ENCODE results near the gene GRIP1.
"Not testable (repeated sequence)": the region's sequence is repeated elsewhere in the genome, so short reads cannot be mapped to it uniquely, and the experiment has no call there.

Gene GRIP1

DNA sequence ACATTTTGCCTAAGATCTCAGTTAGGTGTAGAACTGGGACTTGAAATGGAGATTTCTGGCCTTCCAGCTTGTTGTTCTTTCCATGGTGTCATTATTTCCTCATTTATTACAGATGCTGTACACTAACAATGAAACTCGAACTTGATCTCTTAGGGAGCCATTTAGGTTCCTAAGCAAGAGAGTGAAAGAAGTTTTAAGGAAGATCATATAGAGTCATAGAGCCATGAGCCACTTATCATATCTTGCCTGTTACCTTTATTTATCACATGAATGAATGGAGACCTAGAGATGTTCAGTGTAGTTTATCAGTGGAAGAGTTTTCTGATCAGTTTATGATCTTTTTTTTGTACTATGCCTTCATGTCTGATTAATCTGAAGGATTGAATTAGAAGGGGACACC, 366.7 kb downstream of the GRIP1 start:
- DNase-seq, result no peak

DNA sequence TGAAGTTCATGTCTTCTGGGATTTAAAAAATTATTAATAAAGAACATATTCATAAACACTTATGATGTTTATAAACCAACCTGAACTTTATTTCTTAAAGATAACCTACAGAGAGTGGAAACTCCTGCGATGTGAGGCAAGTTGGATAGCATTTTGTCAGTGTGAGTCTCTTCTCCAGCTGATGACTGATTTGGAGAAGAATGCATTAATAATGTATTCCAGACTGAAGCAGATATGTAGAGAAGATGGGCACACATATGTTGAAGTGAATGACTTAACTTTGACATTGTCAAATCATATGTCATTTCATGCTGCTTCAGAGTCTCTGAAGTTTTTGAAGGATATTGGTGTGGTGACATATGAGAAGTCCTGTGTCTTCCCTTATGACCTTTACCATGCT, 369.3 kb downstream of the GRIP1 start:
- no peak for DNase-seq

DNA sequence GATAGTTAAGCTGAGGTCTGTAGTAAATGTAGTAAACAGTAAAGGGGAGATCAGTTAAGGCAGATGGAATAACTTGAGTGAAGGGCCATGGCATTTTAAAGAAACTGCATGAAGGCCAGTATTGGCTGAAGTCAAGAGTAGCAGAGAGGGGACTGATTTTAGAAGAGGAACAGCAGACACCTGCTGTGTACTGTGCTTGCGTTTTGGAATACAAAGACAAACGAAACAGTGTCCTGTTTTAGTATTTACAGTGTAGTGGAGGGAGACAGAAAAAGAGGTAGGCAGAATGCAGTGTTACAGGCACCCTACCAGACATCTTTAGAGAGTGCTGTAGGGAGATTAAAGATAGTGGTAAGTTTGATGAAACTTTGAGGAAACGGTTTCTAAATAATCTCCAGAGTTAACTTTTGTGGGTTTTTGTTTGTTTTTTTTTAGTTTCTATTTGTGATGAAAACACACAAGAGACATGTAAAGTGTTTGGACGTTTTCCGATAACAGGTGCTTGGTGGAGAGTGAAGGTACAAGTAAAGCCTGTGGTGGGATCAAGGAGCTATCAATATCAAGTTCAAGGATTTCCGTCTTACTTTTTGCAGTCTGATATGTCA, 374.5 kb downstream of the GRIP1 start:
- no peak for DNase-seq

DNA sequence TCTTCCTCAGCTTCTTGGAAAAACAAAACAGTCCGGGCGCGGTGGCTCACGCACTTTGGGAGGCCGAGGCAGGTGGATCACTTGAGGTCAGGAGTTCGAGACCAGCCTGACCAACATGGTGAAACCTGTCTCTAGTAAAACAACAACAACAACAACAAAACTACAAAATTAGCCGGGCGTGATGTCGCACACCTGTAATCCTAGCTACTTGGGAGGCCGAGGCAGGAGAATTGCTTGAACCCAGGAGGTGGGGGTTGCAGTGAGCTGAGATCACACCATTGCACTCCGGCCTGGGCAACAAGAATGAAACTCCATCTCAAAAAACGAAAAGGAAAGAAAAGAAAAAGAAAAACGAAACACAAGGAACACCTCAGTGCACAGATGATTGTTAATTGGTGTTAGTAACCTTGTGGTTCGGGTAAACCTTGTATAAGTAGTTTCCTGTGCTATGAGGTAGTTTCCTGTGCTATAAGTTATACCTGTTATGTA, 375.5 kb downstream of the GRIP1 start:
- DNase-seq, result not testable (repeated sequence)

DNA sequence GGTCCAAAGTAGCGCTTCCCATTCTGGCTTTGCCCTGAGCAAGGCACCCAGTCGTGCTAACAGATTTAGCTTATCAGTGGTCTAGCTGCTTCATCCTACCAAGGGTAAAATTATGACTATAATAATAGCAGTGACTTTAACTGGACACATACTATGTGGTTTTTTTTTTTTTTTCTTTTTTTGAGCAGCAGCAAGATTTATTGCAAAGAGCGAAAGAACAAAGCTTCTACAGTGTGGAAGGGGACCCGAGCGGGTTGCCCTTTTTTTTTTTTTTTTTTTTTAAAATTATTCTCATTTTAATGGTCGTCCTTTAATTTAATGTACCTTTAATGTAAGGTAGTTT, 376.1 kb downstream of the GRIP1 start:
- no peak for DNase-seq

DNA sequence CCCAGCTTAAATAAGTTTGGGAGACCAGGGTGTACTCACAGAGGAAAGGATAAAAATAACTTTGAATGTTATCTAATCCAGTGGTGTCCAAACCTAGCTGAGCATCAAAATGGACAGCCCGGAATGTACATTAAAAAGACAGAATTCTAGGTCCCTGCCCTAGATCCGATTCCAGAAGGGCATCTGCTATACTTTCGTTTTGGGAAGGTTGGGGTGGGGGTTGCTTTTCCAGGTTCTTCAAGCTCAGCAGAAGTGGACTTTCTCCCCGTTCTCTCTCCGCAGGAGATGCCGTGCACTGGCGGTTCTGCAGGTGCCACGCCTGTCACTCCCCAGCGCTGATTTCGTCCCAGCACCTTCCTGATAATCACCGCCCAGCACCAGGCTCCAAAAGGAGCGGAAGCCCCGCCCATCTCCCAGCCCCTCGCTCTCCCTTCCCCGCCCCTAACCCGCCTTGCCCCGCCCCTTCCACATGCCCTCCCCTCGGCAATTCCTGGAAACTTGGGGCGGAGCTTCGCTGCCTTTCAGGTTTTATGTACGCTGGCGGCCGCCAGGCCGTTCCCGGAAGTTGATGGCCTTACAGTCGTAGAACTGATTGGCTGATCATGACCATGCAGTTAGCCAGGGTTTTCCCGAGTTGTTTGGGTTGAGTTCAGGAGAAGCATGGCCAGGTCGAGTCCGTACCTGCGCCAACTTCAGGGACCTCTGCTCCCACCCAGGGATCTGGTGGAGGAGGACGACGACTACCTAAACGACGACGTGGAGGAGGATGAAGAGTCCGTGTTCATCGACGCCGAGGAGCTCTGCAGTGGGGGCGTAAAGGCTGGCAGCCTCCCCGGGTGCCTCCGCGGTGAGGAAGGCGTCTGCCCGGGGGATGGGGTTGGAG, 376.7 kb downstream of the GRIP1 start, which contains the start of gene HELB:
HELB (plus strand) TSS at position 550 of the 883 bp plus-strand sequence; CDS start at position 661, 111 bp downstream.
- peak; percentile 98 for DNase-seq

DNA sequence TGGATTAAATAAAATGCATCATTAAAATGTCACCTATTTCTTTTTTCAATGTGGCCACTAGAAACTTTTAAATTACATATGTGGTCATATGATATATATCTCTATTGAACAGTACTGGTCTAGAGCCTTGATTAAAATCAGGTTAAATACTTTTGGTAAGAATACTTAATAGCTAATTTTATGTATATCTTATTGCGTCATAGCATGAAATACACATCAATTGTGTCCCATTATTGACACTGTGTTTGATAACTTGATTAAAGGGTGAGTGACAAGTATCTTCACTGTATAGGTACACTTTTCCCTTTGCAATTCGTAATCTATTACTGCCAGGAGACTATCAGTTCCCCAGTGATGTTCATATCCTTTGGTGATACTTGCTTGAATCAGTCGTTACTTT, 381.0 kb downstream of the GRIP1 start:
- DNase-seq, result no peak

Measured in left hindlimb (tissue), 1 donor.